ENCODE data around the gene UNK. TPM values are rescaled to one million over a fixed set of nuclear protein-coding genes. Genes with fewer than 3 reads are reported as not detected.

Gene UNK
- total and polyA plus RNA-seq, 4 donors: 15.5 to 72.4 (median 25.7) TPM

DNA sequence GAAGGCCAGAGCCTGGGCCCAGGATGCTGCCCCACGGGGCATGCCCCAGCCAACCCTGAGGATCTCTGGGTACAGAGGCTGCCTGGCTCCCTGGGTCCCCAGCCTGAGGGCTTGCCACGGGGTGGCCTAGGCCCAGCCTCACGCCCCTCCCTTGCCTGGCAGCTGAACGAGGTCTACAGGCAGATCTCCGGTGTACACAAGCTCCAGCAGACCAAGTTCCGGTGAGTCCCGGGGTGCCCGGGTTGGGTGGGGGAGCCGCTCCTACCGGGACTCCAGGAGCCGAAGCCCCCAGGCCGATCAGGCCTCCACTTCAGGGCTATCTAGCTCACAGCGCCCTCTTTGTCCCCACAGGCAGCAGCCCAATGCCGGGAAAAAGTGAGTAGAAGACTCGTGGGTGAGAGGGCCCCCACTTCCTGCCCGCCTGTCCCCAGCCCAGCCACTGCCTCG lies 44.0 kb upstream of the UNK start:
- Histone ChIP-seq H3K27me3 (ENCODE audit: control insufficient read depth in 3 of 3, insufficient read depth in 3 of 3, low read length in 2 of 3) (no peaks in the 10 kb centered on the region), H3K4me3 (no peak overlapping the region), H3K9me3 (ENCODE audit: control insufficient read depth in 4 of 4, insufficient read depth in 3 of 4, low read length in 3 of 4) (no peaks in the 10 kb centered on the region), H3K4me1 (ENCODE audit: control insufficient read depth in 5 of 5, insufficient read depth in 5 of 5, low read length in 5 of 5) (no peaks in the 10 kb centered on the region), H3K9ac (ENCODE audit: insufficient read depth in 1 of 2, low read length in 2 of 2) (no peak overlapping the region), H3K36me3 (ENCODE audit: control insufficient read depth in 4 of 4, insufficient read depth in 4 of 4, low read length in 4 of 4) (peaks cover 0 to 19% (median 0%) of the 10 kb centered on the region in 4 donors), H3K27ac (ENCODE audit: low read depth in 1 of 2, low read length in 1 of 2) (no peak overlapping the region)
- ATAC-seq (ENCODE audit: insufficient read depth, low FRiP score) (no peak), DNase-seq (no peak)
- TF ChIP-seq, protein P1, sequence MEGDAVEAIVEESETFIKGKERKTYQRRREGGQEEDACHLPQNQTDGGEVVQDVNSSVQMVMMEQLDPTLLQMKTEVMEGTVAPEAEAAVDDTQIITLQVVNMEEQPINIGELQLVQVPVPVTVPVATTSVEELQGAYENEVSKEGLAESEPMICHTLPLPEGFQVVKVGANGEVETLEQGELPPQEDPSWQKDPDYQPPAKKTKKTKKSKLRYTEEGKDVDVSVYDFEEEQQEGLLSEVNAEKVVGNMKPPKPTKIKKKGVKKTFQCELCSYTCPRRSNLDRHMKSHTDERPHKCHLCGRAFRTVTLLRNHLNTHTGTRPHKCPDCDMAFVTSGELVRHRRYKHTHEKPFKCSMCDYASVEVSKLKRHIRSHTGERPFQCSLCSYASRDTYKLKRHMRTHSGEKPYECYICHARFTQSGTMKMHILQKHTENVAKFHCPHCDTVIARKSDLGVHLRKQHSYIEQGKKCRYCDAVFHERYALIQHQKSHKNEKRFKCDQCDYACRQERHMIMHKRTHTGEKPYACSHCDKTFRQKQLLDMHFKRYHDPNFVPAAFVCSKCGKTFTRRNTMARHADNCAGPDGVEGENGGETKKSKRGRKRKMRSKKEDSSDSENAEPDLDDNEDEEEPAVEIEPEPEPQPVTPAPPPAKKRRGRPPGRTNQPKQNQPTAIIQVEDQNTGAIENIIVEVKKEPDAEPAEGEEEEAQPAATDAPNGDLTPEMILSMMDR (IDR thresholded peaks at IDR 0.05; ENCODE audit: control extremely low read depth, extremely low read depth): no peak
- 84 to 86% methylated on average over 17 of the region's 17 CpGs for WGBS, 2 donors

DNA sequence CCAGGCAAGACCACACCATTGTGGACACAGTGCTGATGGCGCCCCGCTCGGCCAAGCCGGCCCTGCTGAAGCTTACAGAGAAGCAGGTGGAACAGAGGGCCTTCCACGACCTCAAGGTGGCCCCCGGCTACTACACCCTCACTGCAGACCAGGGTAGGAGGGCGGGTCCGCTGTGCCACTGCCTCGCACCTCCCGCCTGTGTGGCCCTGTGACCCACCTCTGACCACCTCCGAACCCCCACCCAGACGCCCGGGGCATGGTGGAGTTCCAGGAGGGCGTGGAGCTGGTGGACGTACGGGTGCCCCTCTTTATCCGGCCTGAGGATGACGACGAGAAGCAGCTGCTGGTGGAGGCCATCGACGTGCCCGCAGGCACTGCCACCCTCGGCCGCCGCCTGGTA lies 42.3 kb upstream of the UNK start:
- H3K27me3 ChIP-seq (ENCODE audit: control insufficient read depth in 3 of 3, insufficient read depth in 3 of 3, low read length in 2 of 3): no peaks in the 10 kb centered on the region
- ATAC-seq (ENCODE audit: insufficient read depth, low FRiP score): no peak

DNA sequence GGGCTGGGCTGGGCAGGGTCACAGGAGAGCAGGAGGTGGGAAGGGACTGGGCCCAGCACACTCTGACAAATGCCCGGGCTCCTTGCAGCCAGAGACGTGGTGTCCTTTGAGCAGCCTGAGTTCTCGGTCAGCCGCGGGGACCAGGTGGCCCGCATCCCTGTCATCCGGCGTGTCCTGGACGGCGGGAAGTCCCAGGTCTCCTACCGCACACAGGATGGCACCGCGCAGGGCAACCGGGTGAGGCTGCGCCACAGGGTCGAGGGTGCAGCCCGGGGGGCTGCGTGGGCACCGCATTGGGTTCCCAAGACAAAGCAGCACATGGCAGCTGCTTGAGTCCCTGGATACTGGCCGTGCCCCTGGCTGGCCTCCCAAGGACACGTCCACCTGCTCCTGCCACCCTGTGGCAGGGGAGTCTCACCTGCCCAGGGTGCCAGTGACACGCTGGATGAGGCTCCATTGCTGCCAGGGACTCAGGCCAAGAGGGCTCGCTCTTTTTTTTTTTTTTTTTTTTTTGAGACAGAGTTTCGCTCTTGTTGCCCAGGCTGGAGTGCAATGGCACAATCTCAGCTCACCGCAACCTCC lies 40.9 kb upstream of the UNK start:
- WGBS, 2 donors: 92 to 96% methylated on average over 24 to 25 of the region's 25 CpGs
- no peaks in the 10 kb centered on the region for H3K4me1 ChIP-seq (ENCODE audit: control insufficient read depth in 5 of 5, insufficient read depth in 5 of 5, low read length in 5 of 5)
- no peak overlapping the region for H3K27ac ChIP-seq (ENCODE audit: low read depth in 1 of 2, low read length in 1 of 2)
- peaks cover 0 to 13% (median 0%) of the 10 kb centered on the region in 4 donors for H3K36me3 ChIP-seq (ENCODE audit: control insufficient read depth in 4 of 4, insufficient read depth in 4 of 4, low read length in 4 of 4)
- ATAC-seq (ENCODE audit: insufficient read depth, low FRiP score) (no peak), DNase-seq (no peak)
- H3K4me3 ChIP-seq: no peak overlapping the region
- no peaks in the 10 kb centered on the region for H3K27me3 ChIP-seq (ENCODE audit: control insufficient read depth in 3 of 3, insufficient read depth in 3 of 3, low read length in 2 of 3)
- H3K9ac ChIP-seq (ENCODE audit: insufficient read depth in 1 of 2, low read length in 2 of 2): no peak overlapping the region
- H3K9me3 ChIP-seq (ENCODE audit: control insufficient read depth in 4 of 4, insufficient read depth in 3 of 4, low read length in 3 of 4): no peaks in the 10 kb centered on the region
- TF ChIP-seq, protein P1 (IDR thresholded peaks at IDR 0.05; ENCODE audit: control extremely low read depth, extremely low read depth): no peak

More for the DNA sequence above, 42.3 kb upstream of the UNK start:
- H3K9ac ChIP-seq (ENCODE audit: insufficient read depth in 1 of 2, low read length in 2 of 2): no peak overlapping the region
- peaks cover 0 to 13% (median 0%) of the 10 kb centered on the region in 4 donors for H3K36me3 ChIP-seq (ENCODE audit: control insufficient read depth in 4 of 4, insufficient read depth in 4 of 4, low read length in 4 of 4)
- no peak overlapping the region for H3K4me3 ChIP-seq
- no peak overlapping the region for H3K27ac ChIP-seq (ENCODE audit: low read depth in 1 of 2, low read length in 1 of 2)
- WGBS, 2 donors: 91 to 92% methylated on average over 25 of the region's 25 CpGs
- TF ChIP-seq, protein P1 (IDR thresholded peaks at IDR 0.05; ENCODE audit: control extremely low read depth, extremely low read depth): no peak
- H3K9me3 ChIP-seq (ENCODE audit: control insufficient read depth in 4 of 4, insufficient read depth in 3 of 4, low read length in 3 of 4): no peaks in the 10 kb centered on the region
- H3K4me1 ChIP-seq (ENCODE audit: control insufficient read depth in 5 of 5, insufficient read depth in 5 of 5, low read length in 5 of 5): no peaks in the 10 kb centered on the region
- DNase-seq: no peak

DNA sequence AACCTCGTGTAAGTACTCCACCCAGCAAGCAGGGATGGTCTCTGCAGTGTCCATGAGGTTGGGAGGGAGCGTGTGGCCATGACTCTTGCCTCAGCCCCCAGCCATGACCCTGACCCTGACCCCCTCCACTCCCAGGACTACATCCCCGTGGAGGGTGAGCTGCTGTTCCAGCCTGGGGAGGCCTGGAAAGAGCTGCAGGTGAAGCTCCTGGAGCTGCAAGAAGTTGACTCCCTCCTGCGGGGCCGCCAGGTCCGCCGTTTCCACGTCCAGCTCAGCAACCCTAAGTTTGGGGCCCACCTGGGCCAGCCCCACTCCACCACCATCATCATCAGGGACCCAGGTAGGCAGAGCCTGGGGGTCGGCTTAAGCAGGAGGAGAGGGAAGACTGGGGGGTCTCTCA lies 35.9 kb upstream of the UNK start:
- no peaks in the 10 kb centered on the region for H3K36me3 ChIP-seq (ENCODE audit: control insufficient read depth in 4 of 4, insufficient read depth in 4 of 4, low read length in 4 of 4)
- WGBS, 2 donors: 85 to 91% methylated on average over 9 of the region's 9 CpGs
- DNase-seq (no peak), ATAC-seq (ENCODE audit: insufficient read depth, low FRiP score) (no peak)
- TF ChIP-seq, protein P1 (IDR thresholded peaks at IDR 0.05; ENCODE audit: control extremely low read depth, extremely low read depth): no peak
- no peaks in the 10 kb centered on the region for H3K27me3 ChIP-seq (ENCODE audit: control insufficient read depth in 3 of 3, insufficient read depth in 3 of 3, low read length in 2 of 3)
- H3K27ac ChIP-seq (ENCODE audit: low read depth in 1 of 2, low read length in 1 of 2): no peak overlapping the region
- H3K9ac ChIP-seq (ENCODE audit: insufficient read depth in 1 of 2, low read length in 2 of 2): no peak overlapping the region
- peaks cover 0 to 10% (median 0%) of the 10 kb centered on the region in 5 donors for H3K4me1 ChIP-seq (ENCODE audit: control insufficient read depth in 5 of 5, insufficient read depth in 5 of 5, low read length in 5 of 5)
- H3K4me3 ChIP-seq: no peak overlapping the region
- no peaks in the 10 kb centered on the region for H3K9me3 ChIP-seq (ENCODE audit: control insufficient read depth in 4 of 4, insufficient read depth in 3 of 4, low read length in 3 of 4)
